ENCODE measurements around the gene KIF19.

Gene KIF19

DNA sequence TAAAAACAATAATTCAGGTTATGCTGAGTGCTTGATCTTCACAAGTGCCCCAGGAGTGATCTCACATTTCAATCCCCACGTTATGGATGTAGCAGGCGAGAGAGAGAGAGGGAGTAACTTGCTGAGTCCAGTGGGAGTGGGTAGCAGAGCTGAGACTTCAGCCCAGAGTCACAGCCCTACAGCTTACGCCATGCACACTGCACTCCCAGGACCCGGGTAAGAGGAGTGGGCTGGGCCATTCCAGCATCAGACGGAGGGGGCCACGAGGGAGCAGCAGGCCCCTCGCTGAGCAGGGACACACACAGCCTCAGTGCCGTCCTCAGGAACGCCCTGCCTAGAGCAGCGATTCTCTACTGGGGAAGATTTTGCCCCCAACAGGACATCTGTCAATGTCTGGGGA lies 9.8 kb upstream of the KIF19 start:
- TF ChIP-seq, protein P1, sequence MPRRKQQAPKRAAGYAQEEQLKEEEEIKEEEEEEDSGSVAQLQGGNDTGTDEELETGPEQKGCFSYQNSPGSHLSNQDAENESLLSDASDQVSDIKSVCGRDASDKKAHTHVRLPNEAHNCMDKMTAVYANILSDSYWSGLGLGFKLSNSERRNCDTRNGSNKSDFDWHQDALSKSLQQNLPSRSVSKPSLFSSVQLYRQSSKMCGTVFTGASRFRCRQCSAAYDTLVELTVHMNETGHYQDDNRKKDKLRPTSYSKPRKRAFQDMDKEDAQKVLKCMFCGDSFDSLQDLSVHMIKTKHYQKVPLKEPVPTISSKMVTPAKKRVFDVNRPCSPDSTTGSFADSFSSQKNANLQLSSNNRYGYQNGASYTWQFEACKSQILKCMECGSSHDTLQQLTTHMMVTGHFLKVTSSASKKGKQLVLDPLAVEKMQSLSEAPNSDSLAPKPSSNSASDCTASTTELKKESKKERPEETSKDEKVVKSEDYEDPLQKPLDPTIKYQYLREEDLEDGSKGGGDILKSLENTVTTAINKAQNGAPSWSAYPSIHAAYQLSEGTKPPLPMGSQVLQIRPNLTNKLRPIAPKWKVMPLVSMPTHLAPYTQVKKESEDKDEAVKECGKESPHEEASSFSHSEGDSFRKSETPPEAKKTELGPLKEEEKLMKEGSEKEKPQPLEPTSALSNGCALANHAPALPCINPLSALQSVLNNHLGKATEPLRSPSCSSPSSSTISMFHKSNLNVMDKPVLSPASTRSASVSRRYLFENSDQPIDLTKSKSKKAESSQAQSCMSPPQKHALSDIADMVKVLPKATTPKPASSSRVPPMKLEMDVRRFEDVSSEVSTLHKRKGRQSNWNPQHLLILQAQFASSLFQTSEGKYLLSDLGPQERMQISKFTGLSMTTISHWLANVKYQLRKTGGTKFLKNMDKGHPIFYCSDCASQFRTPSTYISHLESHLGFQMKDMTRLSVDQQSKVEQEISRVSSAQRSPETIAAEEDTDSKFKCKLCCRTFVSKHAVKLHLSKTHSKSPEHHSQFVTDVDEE (CRISPR knock-in tag; IDR thresholded peaks at IDR 0.05), result no peak
- TF ChIP-seq ARNTL (CRISPR knock-in tag; IDR thresholded peaks at IDR 0.05; ENCODE audit: borderline replicate concordance, low read depth), result no peak
- TF ChIP-seq ZFP30 (CRISPR knock-in tag; IDR thresholded peaks at IDR 0.05), result no peak
- TF ChIP-seq SNAI2 (CRISPR knock-in tag; IDR thresholded peaks at IDR 0.05), result no peak
- no peak for ATAC-seq

DNA sequence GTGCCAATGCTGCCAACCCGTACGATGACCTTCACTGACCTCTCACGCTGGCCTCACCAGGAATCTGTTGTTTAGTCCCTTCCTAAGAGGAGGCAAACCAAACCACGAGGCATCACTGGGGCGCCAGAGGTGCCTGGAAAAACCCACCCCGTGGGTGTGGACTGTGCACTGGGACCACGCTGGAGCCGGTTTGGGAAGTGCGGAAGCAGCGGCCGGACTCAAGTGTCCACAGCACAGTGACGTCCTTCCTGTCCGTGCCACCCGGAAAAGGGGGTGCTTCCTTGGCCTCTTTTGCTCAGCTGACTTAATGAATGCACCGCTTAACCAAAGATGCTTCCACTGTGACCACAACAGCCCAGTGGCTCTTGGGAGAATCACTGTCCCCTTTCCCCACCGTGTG lies 9.0 kb upstream of the KIF19 start:
- TF ChIP-seq TCF4 (CRISPR knock-in tag; IDR thresholded peaks at IDR 0.05; ENCODE audit: borderline replicate concordance) (no peak), ZNF70 (CRISPR knock-in tag; IDR thresholded peaks at IDR 0.05) (no peak)
- ATAC-seq, result no peak

DNA sequence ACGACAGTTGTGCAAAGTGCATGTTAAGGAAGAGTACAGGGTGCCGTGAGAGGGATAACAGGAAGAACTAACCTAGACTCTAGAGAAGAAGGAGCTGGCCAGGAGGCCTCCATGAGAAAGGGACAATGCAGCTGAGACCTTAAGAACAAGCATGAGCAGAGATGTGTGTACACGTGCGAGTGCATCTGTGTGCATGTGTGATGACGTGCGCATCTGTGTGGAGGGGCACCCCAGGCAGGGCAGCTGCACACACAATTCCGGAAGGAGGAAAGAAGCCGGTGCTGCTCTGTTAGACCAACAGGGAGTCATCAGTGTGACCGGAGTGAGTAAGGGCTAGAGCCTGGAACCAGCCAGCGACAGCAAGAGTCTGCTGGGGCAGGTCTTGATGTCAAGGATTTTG lies 7.6 kb upstream of the KIF19 start:
- no peak for ATAC-seq
- no peak for TF ChIP-seq TOX (CRISPR knock-in tag; IDR thresholded peaks at IDR 0.05; ENCODE audit: borderline replicate concordance)
- TF ChIP-seq ISL1 (CRISPR knock-in tag; IDR thresholded peaks at IDR 0.05), result no peak
- TF ChIP-seq, protein P2, sequence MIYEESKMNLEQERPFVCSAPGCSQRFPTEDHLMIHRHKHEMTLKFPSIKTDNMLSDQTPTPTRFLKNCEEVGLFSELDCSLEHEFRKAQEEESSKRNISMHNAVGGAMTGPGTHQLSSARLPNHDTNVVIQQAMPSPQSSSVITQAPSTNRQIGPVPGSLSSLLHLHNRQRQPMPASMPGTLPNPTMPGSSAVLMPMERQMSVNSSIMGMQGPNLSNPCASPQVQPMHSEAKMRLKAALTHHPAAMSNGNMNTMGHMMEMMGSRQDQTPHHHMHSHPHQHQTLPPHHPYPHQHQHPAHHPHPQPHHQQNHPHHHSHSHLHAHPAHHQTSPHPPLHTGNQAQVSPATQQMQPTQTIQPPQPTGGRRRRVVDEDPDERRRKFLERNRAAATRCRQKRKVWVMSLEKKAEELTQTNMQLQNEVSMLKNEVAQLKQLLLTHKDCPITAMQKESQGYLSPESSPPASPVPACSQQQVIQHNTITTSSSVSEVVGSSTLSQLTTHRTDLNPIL (CRISPR knock-in tag; IDR thresholded peaks at IDR 0.05; ENCODE audit: low read depth), result no peak
- no peak for TF ChIP-seq ZFP3 (CRISPR knock-in tag; IDR thresholded peaks at IDR 0.05)
- TF ChIP-seq OSR1 (CRISPR knock-in tag; IDR thresholded peaks at IDR 0.05), result no peak
- TF ChIP-seq BACH2 (CRISPR knock-in tag; IDR thresholded peaks at IDR 0.05; ENCODE audit: borderline replicate concordance), result no peak
- TF ChIP-seq ZNF70 (CRISPR knock-in tag; IDR thresholded peaks at IDR 0.05), result no peak
- no peak for TF ChIP-seq TCF4 (CRISPR knock-in tag; IDR thresholded peaks at IDR 0.05; ENCODE audit: borderline replicate concordance)
- TF ChIP-seq ZNF8 (CRISPR knock-in tag; IDR thresholded peaks at IDR 0.05), result no peak
- TF ChIP-seq, protein P3, sequence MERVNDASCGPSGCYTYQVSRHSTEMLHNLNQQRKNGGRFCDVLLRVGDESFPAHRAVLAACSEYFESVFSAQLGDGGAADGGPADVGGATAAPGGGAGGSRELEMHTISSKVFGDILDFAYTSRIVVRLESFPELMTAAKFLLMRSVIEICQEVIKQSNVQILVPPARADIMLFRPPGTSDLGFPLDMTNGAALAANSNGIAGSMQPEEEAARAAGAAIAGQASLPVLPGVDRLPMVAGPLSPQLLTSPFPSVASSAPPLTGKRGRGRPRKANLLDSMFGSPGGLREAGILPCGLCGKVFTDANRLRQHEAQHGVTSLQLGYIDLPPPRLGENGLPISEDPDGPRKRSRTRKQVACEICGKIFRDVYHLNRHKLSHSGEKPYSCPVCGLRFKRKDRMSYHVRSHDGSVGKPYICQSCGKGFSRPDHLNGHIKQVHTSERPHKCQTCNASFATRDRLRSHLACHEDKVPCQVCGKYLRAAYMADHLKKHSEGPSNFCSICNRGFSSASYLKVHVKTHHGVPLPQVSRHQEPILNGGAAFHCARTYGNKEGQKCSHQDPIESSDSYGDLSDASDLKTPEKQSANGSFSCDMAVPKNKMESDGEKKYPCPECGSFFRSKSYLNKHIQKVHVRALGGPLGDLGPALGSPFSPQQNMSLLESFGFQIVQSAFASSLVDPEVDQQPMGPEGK (CRISPR knock-in tag; IDR thresholded peaks at IDR 0.05; ENCODE audit: borderline replicate concordance), result no peak
- no peak for TF ChIP-seq RARB (CRISPR knock-in tag; IDR thresholded peaks at IDR 0.05)
- TF ChIP-seq GLIS3 (CRISPR knock-in tag; IDR thresholded peaks at IDR 0.05), result no peak
- no peak for TF ChIP-seq ESRRG (CRISPR knock-in tag; IDR thresholded peaks at IDR 0.05)

DNA sequence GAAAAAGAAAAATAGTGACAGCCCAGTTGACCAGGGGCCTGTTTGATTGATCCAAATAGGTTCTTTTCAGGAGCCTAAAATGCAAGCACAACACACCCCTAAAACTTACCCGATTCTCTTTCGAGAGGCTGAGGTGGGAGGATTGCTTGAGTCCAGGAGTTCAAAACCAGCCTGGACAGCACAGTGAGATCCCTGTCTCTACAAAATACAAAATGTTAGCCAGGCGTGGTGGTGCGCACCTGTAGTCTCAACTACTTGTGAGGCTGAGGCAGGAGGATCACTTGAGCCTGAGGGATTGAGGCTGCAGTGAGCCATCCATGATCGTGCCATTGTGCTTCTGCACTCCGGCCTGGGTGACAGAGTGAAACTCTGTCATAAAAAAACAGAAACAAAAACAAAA lies 1.5 kb upstream of the KIF19 start:
- ATAC-seq, result no peak
- TF ChIP-seq, protein P4, sequence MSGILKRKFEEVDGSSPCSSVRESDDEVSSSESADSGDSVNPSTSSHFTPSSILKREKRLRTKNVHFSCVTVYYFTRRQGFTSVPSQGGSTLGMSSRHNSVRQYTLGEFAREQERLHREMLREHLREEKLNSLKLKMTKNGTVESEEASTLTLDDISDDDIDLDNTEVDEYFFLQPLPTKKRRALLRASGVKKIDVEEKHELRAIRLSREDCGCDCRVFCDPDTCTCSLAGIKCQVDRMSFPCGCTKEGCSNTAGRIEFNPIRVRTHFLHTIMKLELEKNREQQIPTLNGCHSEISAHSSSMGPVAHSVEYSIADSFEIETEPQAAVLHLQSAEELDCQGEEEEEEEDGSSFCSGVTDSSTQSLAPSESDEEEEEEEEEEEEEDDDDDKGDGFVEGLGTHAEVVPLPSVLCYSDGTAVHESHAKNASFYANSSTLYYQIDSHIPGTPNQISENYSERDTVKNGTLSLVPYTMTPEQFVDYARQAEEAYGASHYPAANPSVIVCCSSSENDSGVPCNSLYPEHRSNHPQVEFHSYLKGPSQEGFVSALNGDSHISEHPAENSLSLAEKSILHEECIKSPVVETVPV (CRISPR knock-in tag; IDR thresholded peaks at IDR 0.05), result no peak
- TF ChIP-seq CSDC2 (CRISPR knock-in tag; IDR thresholded peaks at IDR 0.05) (no peak), TOX (CRISPR knock-in tag; IDR thresholded peaks at IDR 0.05; ENCODE audit: borderline replicate concordance) (no peak), PPARA (CRISPR knock-in tag; IDR thresholded peaks at IDR 0.05; ENCODE audit: borderline replicate concordance) (no peak), TCF4 (CRISPR knock-in tag; IDR thresholded peaks at IDR 0.05; ENCODE audit: borderline replicate concordance) (no peak), SNAI2 (CRISPR knock-in tag; IDR thresholded peaks at IDR 0.05) (no peak), ZC3H10 (CRISPR knock-in tag; IDR thresholded peaks at IDR 0.05) (no peak), ZNF8 (CRISPR knock-in tag; IDR thresholded peaks at IDR 0.05) (no peak), BACH2 (CRISPR knock-in tag; IDR thresholded peaks at IDR 0.05; ENCODE audit: borderline replicate concordance) (no peak), ESRRG (CRISPR knock-in tag; IDR thresholded peaks at IDR 0.05) (no peak), ZNF70 (CRISPR knock-in tag; IDR thresholded peaks at IDR 0.05) (no peak), ZNF565 (CRISPR knock-in tag; conservative IDR thresholded peaks at IDR 0.05; ENCODE audit: low read depth) (no peak), ISL1 (CRISPR knock-in tag; IDR thresholded peaks at IDR 0.05) (no peak)
- TF ChIP-seq, protein P1 (CRISPR knock-in tag; IDR thresholded peaks at IDR 0.05), result no peak
- TF ChIP-seq, protein P3 (CRISPR knock-in tag; IDR thresholded peaks at IDR 0.05; ENCODE audit: borderline replicate concordance), result no peak
- TF ChIP-seq, protein P2 (CRISPR knock-in tag; IDR thresholded peaks at IDR 0.05; ENCODE audit: low read depth), result no peak
